Cardiac muscle cell (in vitro differentiated cells and primary cell): Measurements from ENCODE around the gene SCGB3A1. TPM values are rescaled to one million over a fixed set of nuclear protein-coding genes. Genes with fewer than 3 reads are reported as not detected.
A peak's percentile ranks its signal among the peaks of the same experiment; 100 is the strongest.

Experiments used
- DNase-seq, 2 donors: peaks; one replicate each; pipeline versions ENCODE4 v3.0.0 to v3.0.0-alpha.2; 2010 to 2017; ENCODE audit warnings: low read depth in 1 of 2, low spot score in 1 of 2
- H3K27ac ChIP-seq: fragments of 200-600 bp; sonication (generic); 2 replicates; pipeline ENCODE4 v1.5.1; 2016
- H3K27me3 ChIP-seq: fragments of 200-600 bp; sonication (generic); 2 replicates; pipeline ENCODE4 v1.6.0; 2016; ENCODE audit warnings: control low read depth
- H3K36me3 ChIP-seq: fragments of 200-600 bp; sonication (generic); 2 replicates; pipeline ENCODE4 v1.5.1; 2016; ENCODE audit warnings: control low read depth
- H3K4me1 ChIP-seq: fragments of 200-600 bp; sonication (generic); 2 replicates; pipeline ENCODE4 v1.8.1; 2017; ENCODE audit warnings: low read depth, mild to moderate bottlenecking, mixed run types
- H3K4me3 ChIP-seq: fragments of 200-600 bp; sonication (generic); 2 replicates; pipeline ENCODE4 v1.5.1; 2016; ENCODE audit warnings: mild to moderate bottlenecking
- H3K9me3 ChIP-seq: fragments of 200-600 bp; sonication (generic); 2 replicates; pipeline ENCODE4 v1.5.1; 2017; ENCODE audit warnings: low read depth, mild to moderate bottlenecking, control low read depth
- CTCF ChIP-seq: IDR thresholded peaks from 2 replicates; pipeline ENCODE4 v1.5.1; 2012; ENCODE audit warnings: low read depth, mild to moderate bottlenecking, low read length
- polyA plus RNA-seq: library from polyadenylated mRNA; unstranded; fragments of >200 nt; fragmentation: Nextera tagmentation; extraction: Ambion mirVana; gene quantifications from 2 replicates; pipeline ENCODE4 v1.2.1, GENCODE V29; 2016
- total RNA-seq: library from RNA; depleted of rRNA; stranded (reverse); fragments of >200 nt; gene quantifications from 2 replicates; pipeline ENCODE4 v1.2.3, GENCODE V29; 2016

Gene SCGB3A1
- total and polyA plus RNA-seq, 2 experiments from 2014 or later: 0.56 TPM; not detected in 1

- Histone ChIP-seq H3K36me3 (no peaks in the 10 kb centered on the region), H3K27ac (no peak overlapping the region), H3K4me3 (no peak overlapping the region), H3K27me3 (peaks cover 53% of the 10 kb centered on the region), H3K4me1 (peaks cover 7% of the 10 kb centered on the region), H3K9me3 (no peaks in the 10 kb centered on the region)
- TF ChIP-seq CTCF: no peak
- no peak for DNase-seq
Measured at GRCh38 chr5:180593446-180594206, 2.3 kb upstream of the SCGB3A1 start.

- no peak for TF ChIP-seq CTCF
Measured at GRCh38 chr5:180592176-180592575, 877 bp upstream of the SCGB3A1 start.

DNA sequence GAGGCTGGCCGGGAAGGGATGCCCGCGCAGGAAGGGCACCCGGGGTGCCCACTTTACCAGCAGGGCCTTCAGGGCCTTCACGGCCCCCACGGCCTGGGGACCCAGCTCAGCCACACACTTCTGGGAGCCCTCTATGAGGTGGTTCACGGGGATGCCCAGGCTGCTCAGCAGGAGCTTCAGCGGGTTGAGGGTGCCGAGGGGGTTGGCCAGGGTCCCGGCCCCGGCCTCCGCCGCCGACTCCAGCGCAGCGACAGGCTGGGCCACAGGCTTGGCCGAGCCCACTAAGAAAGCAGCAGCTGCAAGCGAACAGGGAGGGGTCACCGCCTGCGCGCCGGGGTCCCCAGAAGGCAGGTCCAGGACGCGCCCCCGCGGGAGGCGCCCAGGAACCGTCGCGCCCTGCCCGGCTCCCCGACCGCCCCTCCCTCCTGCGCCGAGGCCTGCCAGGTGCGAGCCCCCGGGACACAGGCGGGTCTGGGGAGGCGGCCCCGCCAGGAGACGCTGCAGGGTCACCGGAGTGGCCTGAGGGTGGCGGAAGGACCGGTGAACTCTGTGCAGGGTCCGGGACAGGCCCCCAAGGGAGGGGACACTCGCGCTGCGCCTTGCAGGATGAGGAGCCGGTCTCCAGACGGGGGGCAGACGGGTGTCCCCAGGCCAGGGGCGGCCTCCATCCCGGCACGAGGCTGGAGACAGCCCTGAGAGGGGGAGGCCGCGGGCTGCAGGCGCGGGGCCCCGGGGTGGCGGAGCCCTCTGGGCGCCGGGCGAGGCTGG, 572 bp downstream of the SCGB3A1 start:
- no peak for DNase-seq

More at GRCh38 chr5:180592176-180592575, 877 bp upstream of the SCGB3A1 start:
- Histone ChIP-seq H3K9me3 (no peaks in the 10 kb centered on the region), H3K27me3 (peaks cover 67% of the 10 kb centered on the region), H3K36me3 (no peaks in the 10 kb centered on the region), H3K4me3 (no peak overlapping the region), H3K27ac (no peak overlapping the region), H3K4me1 (peaks cover 7% of the 10 kb centered on the region)
- no peak for DNase-seq

GRCh38 chr5:180589771-180590542, 1.3 kb downstream of the SCGB3A1 start:
- Histone ChIP-seq H3K27me3 (peaks cover 79% of the 10 kb centered on the region), H3K9me3 (no peaks in the 10 kb centered on the region), H3K36me3 (no peaks in the 10 kb centered on the region), H3K27ac (no peak overlapping the region), H3K4me1 (peaks cover 7% of the 10 kb centered on the region), H3K4me3 (peak overlapping the region; percentile 27)
- no peak for TF ChIP-seq CTCF
- DNase-seq: no peak

More for the DNA sequence above, 572 bp downstream of the SCGB3A1 start:
- Histone ChIP-seq H3K27me3 (peaks cover 79% of the 10 kb centered on the region), H3K36me3 (no peaks in the 10 kb centered on the region), H3K27ac (no peak overlapping the region), H3K4me3 (peak overlapping the region; percentile 27), H3K4me1 (peaks cover 7% of the 10 kb centered on the region), H3K9me3 (no peaks in the 10 kb centered on the region)
- TF ChIP-seq CTCF: no peak

DNA sequence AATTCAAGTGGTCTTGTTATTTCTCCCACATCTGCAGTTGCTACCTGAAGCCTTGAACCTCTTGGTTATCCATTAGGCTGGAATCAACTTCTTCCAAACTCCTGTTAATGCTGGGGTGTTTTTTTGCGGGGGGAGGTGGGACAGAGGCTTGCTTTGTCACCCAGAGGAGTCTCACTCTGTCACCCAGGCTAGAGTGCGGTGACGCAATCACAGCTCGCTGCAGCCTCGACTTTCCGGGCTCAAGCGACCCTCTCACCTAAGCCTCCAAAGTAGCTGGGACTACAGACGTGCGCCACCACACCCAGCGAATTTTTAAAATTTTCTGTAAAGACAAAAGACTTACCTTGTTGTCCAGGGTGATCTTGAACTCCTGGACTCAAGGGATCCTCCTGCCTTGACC, 4.4 kb downstream of the SCGB3A1 start:
- Histone ChIP-seq H3K27ac (no peak overlapping the region), H3K27me3 (peaks cover 58% of the 10 kb centered on the region), H3K9me3 (no peaks in the 10 kb centered on the region), H3K36me3 (no peaks in the 10 kb centered on the region), H3K4me1 (peaks cover 7% of the 10 kb centered on the region), H3K4me3 (no peak overlapping the region)
- TF ChIP-seq CTCF: no peak
- DNase-seq: no peak
